ENCODE results near the gene PLCB3. TPM values are rescaled to one million over a fixed set of nuclear protein-coding genes. Genes with fewer than 3 reads are reported as not detected.
"Not testable (repeated sequence)": the region's sequence is repeated elsewhere in the genome, so short reads cannot be mapped to it uniquely, and the experiment has no call there.

Gene PLCB3
- total RNA-seq, 6 experiments from 2014 or later: 5.4 to 8.0 (median 6.7) TPM

DNA sequence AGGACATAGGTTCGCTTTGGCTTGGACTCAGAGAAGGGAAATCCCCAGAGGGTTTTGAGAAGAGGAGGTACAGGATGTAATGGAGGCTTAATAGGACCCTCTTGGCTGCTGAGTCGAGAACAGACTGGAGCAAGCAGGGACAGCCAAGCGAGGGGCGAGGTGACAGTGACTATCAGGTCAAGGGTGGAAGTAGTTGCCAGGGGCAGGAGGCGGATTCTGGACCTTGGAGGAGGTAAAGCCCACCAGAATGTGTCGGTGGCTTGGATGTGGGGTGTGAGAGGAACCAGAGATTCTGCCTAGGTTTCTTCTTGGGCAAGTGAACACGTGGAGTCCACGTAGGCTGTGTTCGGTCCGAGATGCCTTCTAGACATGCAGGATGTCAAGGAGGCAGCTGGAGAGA lies 61.6 kb downstream of the PLCB3 start:
- intact Hi-C loops (cut with DNase I): no loop called here
- ATAC-seq (no peak), DNase-seq (no peak)
- no peak for TF ChIP-seq POLR2A (IDR thresholded peaks at IDR 0.05)
- TF ChIP-seq, protein P1, sequence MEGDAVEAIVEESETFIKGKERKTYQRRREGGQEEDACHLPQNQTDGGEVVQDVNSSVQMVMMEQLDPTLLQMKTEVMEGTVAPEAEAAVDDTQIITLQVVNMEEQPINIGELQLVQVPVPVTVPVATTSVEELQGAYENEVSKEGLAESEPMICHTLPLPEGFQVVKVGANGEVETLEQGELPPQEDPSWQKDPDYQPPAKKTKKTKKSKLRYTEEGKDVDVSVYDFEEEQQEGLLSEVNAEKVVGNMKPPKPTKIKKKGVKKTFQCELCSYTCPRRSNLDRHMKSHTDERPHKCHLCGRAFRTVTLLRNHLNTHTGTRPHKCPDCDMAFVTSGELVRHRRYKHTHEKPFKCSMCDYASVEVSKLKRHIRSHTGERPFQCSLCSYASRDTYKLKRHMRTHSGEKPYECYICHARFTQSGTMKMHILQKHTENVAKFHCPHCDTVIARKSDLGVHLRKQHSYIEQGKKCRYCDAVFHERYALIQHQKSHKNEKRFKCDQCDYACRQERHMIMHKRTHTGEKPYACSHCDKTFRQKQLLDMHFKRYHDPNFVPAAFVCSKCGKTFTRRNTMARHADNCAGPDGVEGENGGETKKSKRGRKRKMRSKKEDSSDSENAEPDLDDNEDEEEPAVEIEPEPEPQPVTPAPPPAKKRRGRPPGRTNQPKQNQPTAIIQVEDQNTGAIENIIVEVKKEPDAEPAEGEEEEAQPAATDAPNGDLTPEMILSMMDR (IDR thresholded peaks at IDR 0.05): no peak
- Histone ChIP-seq H3K27me3 (no peaks in the 10 kb centered on the region), H3K9me3 (no peaks in the 10 kb centered on the region), H3K4me1 (peaks cover 0 to 32% (median 5%) of the 10 kb centered on the region in 4 donors), H3K36me3 (peaks cover 0 to 22% (median 10%) of the 10 kb centered on the region in 4 donors), H3K27ac (peak overlapping the region in 1 of 3 donors; percentile 3), H3K4me3 (no peak overlapping the region)
- 93% methylated on average over 10 of the region's 10 CpGs for WGBS (ENCODE audit: insufficient coverage, low coverage, low lambda C conversion rate, missing lambda C conversion rate)

DNA sequence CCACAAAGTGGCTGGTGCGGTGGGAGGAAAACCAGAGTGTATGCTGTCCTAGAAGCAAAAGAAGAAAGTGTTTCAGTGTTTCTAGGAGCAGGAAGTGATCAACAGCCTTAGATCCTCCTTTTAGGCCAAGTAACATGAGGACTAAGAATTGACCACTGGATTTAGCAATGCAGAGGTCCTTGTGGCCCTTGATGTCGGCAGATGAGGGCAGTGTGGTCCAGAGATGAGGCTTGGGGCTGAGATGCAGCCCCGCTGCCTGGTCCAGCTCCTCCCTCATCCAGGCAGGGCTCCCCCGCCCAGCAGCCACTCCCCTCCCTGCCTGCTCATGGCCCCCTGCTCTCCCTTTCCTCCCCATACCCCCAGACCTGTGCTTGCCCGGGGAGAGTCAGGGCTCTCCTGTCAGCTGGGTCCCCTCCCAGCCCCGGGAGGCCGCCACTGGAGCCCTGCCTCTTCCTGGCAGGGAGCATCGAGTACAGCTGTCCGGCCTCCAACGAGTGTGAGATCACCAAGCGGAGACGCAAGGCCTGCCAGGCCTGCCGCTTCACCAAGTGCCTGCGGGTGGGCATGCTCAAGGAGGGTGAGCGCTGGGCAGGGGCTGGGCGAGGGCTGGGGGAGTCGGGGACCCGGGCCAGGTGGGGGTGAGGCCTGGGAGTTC lies 62.3 kb downstream of the PLCB3 start:
- no peak for ATAC-seq
- no peak for DNase-seq
- Histone ChIP-seq H3K27ac (no peak overlapping the region), H3K36me3 (peaks cover 0 to 22% (median 10%) of the 10 kb centered on the region in 4 donors), H3K4me1 (peaks cover 0 to 27% (median 5%) of the 10 kb centered on the region in 4 donors), H3K27me3 (no peaks in the 10 kb centered on the region), H3K9me3 (no peaks in the 10 kb centered on the region), H3K4me3 (no peak overlapping the region)
- intact Hi-C loops (cut with DNase I): no loop called here
- WGBS (ENCODE audit: insufficient coverage, low coverage, low lambda C conversion rate, missing lambda C conversion rate): 53% methylated on average over 2 of the region's 18 CpGs
- TF ChIP-seq POLR2A (IDR thresholded peaks at IDR 0.05): no peak
- TF ChIP-seq, protein P1 (IDR thresholded peaks at IDR 0.05): no peak

DNA sequence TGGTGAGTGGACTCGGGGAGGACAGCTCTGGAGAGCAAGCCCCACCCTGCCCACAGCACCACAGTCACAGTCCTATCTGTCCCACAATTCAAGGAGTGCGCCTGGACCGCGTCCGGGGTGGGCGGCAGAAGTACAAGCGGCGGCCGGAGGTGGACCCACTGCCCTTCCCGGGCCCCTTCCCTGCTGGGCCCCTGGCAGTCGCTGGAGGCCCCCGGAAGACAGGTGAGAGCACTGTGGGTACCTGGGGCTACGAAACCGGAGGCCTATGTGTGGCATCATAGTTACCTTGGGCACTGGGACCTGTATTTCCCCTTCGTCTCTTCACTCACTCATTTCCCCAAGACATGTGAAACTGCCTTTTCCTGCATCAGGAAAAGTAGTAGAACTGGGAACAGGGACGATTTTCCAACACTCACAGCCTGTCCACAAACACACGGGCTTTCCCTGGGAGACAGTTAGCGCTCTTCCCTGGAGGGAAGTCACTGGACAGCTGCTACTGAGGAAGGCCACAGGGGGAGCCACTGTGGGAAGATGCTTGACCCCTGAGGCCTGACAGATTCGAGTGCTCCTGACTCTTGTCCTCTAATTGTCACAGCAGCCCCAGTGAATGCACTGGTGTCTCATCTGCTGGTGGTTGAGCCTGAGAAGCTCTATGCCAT lies 62.9 kb downstream of the PLCB3 start:
- no peak for ATAC-seq
- 27% methylated on average over 2 of the region's 19 CpGs for WGBS (ENCODE audit: insufficient coverage, low coverage, low lambda C conversion rate, missing lambda C conversion rate)
- no peaks in the 10 kb centered on the region for H3K9me3 ChIP-seq
- DNase-seq: no peak
- TF ChIP-seq, protein P1 (IDR thresholded peaks at IDR 0.05): no peak
- no peak for TF ChIP-seq POLR2A (IDR thresholded peaks at IDR 0.05)
- no peak overlapping the region for H3K4me3 ChIP-seq
- intact Hi-C loops (cut with DNase I): no loop called here
- peaks cover 0 to 28% (median 7%) of the 10 kb centered on the region in 4 donors for H3K4me1 ChIP-seq
- no peaks in the 10 kb centered on the region for H3K27me3 ChIP-seq
- peaks cover 0 to 22% (median 10%) of the 10 kb centered on the region in 4 donors for H3K36me3 ChIP-seq
- no peak overlapping the region for H3K27ac ChIP-seq

DNA sequence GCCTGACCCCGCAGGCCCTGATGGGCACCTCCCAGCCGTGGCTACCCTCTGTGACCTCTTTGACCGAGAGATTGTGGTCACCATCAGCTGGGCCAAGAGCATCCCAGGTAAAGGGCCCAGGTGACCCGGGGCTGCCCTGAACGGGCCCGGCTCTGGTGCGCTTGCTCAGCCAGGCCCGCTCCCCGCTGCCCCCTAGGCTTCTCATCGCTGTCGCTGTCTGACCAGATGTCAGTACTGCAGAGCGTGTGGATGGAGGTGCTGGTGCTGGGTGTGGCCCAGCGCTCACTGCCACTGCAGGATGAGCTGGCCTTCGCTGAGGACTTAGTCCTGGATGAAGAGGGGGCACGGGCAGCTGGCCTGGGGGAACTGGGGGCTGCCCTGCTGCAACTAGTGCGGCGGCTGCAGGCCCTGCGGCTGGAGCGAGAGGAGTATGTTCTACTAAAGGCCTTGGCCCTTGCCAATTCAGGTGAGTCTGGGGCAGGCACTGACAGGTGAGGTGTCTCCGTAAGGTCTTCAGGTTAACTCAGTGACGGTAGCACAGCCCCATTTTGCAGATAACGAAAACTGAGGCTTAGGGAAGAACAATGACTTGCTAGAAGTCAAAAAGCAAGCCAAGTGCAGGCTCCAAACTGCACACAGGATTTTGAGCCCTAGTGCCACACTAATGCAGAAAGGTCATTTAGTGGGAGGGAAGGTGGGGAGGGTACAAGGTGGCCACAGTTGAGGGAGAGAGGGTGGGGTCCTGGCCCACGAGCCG lies 63.7 kb downstream of the PLCB3 start:
- DNase-seq: no peak
- Histone ChIP-seq H3K4me1 (peaks cover 0 to 21% (median 8%) of the 10 kb centered on the region in 4 donors), H3K27ac (no peak overlapping the region), H3K9me3 (no peaks in the 10 kb centered on the region), H3K4me3 (no peak overlapping the region), H3K36me3 (peaks cover 0 to 22% (median 10%) of the 10 kb centered on the region in 4 donors), H3K27me3 (no peaks in the 10 kb centered on the region)
- intact Hi-C loops (cut with DNase I): no loop called here
- ATAC-seq: no peak
- WGBS (ENCODE audit: insufficient coverage, low coverage, low lambda C conversion rate, missing lambda C conversion rate): 88% methylated on average over 7 of the region's 24 CpGs
- TF ChIP-seq POLR2A (IDR thresholded peaks at IDR 0.05): no peak
- TF ChIP-seq, protein P1 (IDR thresholded peaks at IDR 0.05): no peak

DNA sequence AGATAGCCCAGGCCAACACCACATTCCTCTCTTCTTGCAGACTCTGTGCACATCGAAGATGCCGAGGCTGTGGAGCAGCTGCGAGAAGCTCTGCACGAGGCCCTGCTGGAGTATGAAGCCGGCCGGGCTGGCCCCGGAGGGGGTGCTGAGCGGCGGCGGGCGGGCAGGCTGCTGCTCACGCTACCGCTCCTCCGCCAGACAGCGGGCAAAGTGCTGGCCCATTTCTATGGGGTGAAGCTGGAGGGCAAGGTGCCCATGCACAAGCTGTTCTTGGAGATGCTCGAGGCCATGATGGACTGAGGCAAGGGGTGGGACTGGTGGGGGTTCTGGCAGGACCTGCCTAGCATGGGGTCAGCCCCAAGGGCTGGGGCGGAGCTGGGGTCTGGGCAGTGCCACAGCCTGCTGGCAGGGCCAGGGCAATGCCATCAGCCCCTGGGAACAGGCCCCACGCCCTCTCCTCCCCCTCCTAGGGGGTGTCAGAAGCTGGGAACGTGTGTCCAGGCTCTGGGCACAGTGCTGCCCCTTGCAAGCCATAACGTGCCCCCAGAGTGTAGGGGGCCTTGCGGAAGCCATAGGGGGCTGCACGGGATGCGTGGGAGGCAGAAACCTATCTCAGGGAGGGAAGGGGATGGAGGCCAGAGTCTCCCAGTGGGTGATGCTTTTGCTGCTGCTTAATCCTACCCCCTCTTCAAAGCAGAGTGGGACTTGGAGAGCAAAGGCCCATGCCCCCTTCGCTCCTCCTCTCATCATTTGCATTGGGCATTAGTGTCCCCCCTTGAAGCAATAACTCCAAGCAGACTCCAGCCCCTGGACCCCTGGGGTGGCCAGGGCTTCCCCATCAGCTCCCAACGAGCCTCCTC lies 64.6 kb downstream of the PLCB3 start:
- H3K27me3 ChIP-seq; H3K9me3 ChIP-seq; DNase-seq; intact Hi-C loops (cut with DNase I); ATAC-seq: not testable (repeated sequence)
- Histone ChIP-seq H3K4me1 (peaks cover 0 to 15% (median 7%) of the 10 kb centered on the region in 4 donors), H3K36me3 (peaks cover 0 to 22% (median 10%) of the 10 kb centered on the region in 4 donors), H3K4me3 (peak overlapping the region in 1 of 3 donors; percentile 94), H3K27ac (peak overlapping the region in 1 of 3 donors; percentile 97)
- 60% methylated on average over 15 of the region's 25 CpGs for WGBS (ENCODE audit: insufficient coverage, low coverage, low lambda C conversion rate, missing lambda C conversion rate)

Measured in right lobe of liver (tissue), 6 donors.